Astrocyte (in vitro differentiated cells and primary cell): ENCODE results near the gene GAS2L1. TPM values are rescaled to one million over a fixed set of nuclear protein-coding genes. Genes with fewer than 3 reads are reported as not detected.

Source experiments
- DNase-seq: peaks from one replicate; pipeline ENCODE4 v3.0.0-alpha.2; 2010; ENCODE audit warnings: low read depth
- FAIRE-seq: peaks from 2 replicates; lab custom pipeline; 2011; peaks lifted over from hg19 to GRCh38; lab: Jason Lieb, UNC
- H2AFZ ChIP-seq: 2 replicates; pipeline ENCODE4 v1.6.0; 2012; ENCODE audit warnings: low read depth, low read length, inconsistent platforms
- H3K27ac ChIP-seq: 2 replicates; pipeline ENCODE4 v1.5.1; 2011; ENCODE audit warnings: low read depth, low read length, inconsistent platforms
- H3K27me3 ChIP-seq: 2 replicates; pipeline ENCODE4 v1.6.0; 2011; ENCODE audit warnings: low read length, inconsistent platforms; ENCODE audit not compliant: insufficient read depth
- H3K36me3 ChIP-seq: 2 replicates; pipeline ENCODE4 v1.5.1; 2011; ENCODE audit warnings: low read length, inconsistent platforms; ENCODE audit not compliant: insufficient read depth
- H3K4me1 ChIP-seq: 2 replicates; pipeline ENCODE4 v1.5.1; 2011; ENCODE audit warnings: low read length, inconsistent platforms; ENCODE audit not compliant: insufficient read depth
- H3K4me2 ChIP-seq: 2 replicates; pipeline ENCODE4 v1.6.0; 2012; ENCODE audit warnings: low read length, inconsistent platforms
- H3K4me3 ChIP-seq: 2 replicates; pipeline ENCODE4 v1.5.1; 2011; ENCODE audit warnings: low read depth, mild to moderate bottlenecking, low read length, inconsistent platforms; ENCODE audit not compliant: insufficient read depth
- H3K79me2 ChIP-seq: 2 replicates; pipeline ENCODE4 v1.6.0; 2012; ENCODE audit warnings: mild to moderate bottlenecking, low read length, inconsistent platforms; ENCODE audit not compliant: insufficient read depth
- H3K9ac ChIP-seq: 2 replicates; pipeline ENCODE4 v1.6.0; 2012; ENCODE audit warnings: mild to moderate bottlenecking, low read length, inconsistent platforms
- H3K9me3 ChIP-seq: 2 replicates; pipeline ENCODE4 v1.5.1; 2012; ENCODE audit warnings: low read depth, mild to moderate bottlenecking, low read length, inconsistent platforms; ENCODE audit not compliant: insufficient read depth
- H4K20me1 ChIP-seq: 2 replicates; pipeline ENCODE4 v1.6.0; 2012; ENCODE audit warnings: low read length, inconsistent platforms; ENCODE audit not compliant: insufficient read depth
- H3K27ac Mint-ChIP-seq: one replicate; pipeline ENCODE4 v1.8.0; 2021; ENCODE audit warnings: mild to moderate bottlenecking, mixed read lengths; ENCODE audit not compliant: unreplicated experiment
- H3K27me3 Mint-ChIP-seq: one replicate; pipeline ENCODE4 v1.8.0; 2021; ENCODE audit warnings: low read depth, mixed read lengths; ENCODE audit not compliant: unreplicated experiment
- H3K36me3 Mint-ChIP-seq: one replicate; pipeline ENCODE4 v1.8.0; 2021; ENCODE audit warnings: low read depth, mixed read lengths; ENCODE audit not compliant: unreplicated experiment
- H3K4me1 Mint-ChIP-seq: one replicate; pipeline ENCODE4 v1.8.0; 2021; ENCODE audit warnings: low read depth, mixed read lengths; ENCODE audit not compliant: unreplicated experiment
- H3K4me3 Mint-ChIP-seq: one replicate; pipeline ENCODE4 v1.8.0; 2021; ENCODE audit warnings: mild to moderate bottlenecking, moderate library complexity, mixed read lengths; ENCODE audit not compliant: unreplicated experiment
- H3K9me3 Mint-ChIP-seq: one replicate; pipeline ENCODE4 v1.8.0; 2021; ENCODE audit warnings: mild to moderate bottlenecking, mixed read lengths; ENCODE audit not compliant: unreplicated experiment
- CTCF ChIP-seq: IDR thresholded peaks from 2 replicates; pipeline ENCODE4 v1.5.1; 2011; ENCODE audit warnings: low read depth, mild to moderate bottlenecking, inconsistent platforms, low read length, moderate library complexity; ENCODE audit not compliant: insufficient read depth
- EZH2 ChIP-seq: IDR thresholded peaks from 2 replicates; pipeline ENCODE4 v1.6.1; 2012; ENCODE audit warnings: mild to moderate bottlenecking, low read length, inconsistent platforms; ENCODE audit not compliant: insufficient read depth
- total RNA-seq: library from RNA; stranded (reverse); gene quantifications from 2 replicates; pipeline ENCODE4 v1.2.1, GENCODE V29; 2021

Gene GAS2L1
- total RNA-seq, 1 donor from 2014 or later: 24.3 TPM

GRCh38 chr22:29267462-29267857, 39.0 kb upstream of the GAS2L1 start:
- H3K4me1 ChIP-seq: peaks cover 38% of the 10 kb centered on the region
- no peaks in the 10 kb centered on the region for H3K9me3 ChIP-seq
- FAIRE-seq (no peak), DNase-seq (no peak)
- Mint-ChIP-seq H3K27ac (peak overlapping the region; percentile 99), H3K9me3 (no peaks in the 10 kb centered on the region), H3K4me3 (peak overlapping the region; percentile 95), H3K27me3 (no peaks in the 10 kb centered on the region), H3K4me1 (peaks cover 30% of the 10 kb centered on the region), H3K36me3 (peaks cover 8% of the 10 kb centered on the region)
- peak overlapping the region; percentile 99 for H2AFZ ChIP-seq
- peak overlapping the region; percentile 100 for H3K9ac ChIP-seq
- peaks cover 68% of the 10 kb centered on the region for H3K79me2 ChIP-seq
- H3K36me3 ChIP-seq: peaks cover 17% of the 10 kb centered on the region
- H3K4me2 ChIP-seq: peak overlapping the region; percentile 89
- TF ChIP-seq EZH2 (no peak), CTCF (no peak)
- H3K4me3 ChIP-seq: peak overlapping the region; percentile 98
- peak overlapping the region; percentile 100 for H3K27ac ChIP-seq
- peaks cover 40% of the 10 kb centered on the region for H4K20me1 ChIP-seq
- no peaks in the 10 kb centered on the region for H3K27me3 ChIP-seq

- peaks cover 74% of the 10 kb centered on the region for H3K79me2 ChIP-seq
- peak; percentile 96 for DNase-seq
- TF ChIP-seq EZH2 (no peak), CTCF (no peak)
- H3K36me3 ChIP-seq: peaks cover 22% of the 10 kb centered on the region
- H3K27me3 Mint-ChIP-seq: no peaks in the 10 kb centered on the region
- H3K9me3 ChIP-seq: no peaks in the 10 kb centered on the region
- H3K4me2 ChIP-seq: peak within 1 kb of the TSS; percentile 89
- H2AFZ ChIP-seq: peak within 1 kb of the TSS; percentile 99
- peak within 1 kb of the TSS; percentile 100 for H3K9ac ChIP-seq
- H3K9me3 Mint-ChIP-seq: no peaks in the 10 kb centered on the region
- H3K4me1 ChIP-seq: peaks cover 38% of the 10 kb centered on the region
- H3K4me1 Mint-ChIP-seq: peaks cover 35% of the 10 kb centered on the region
- peak within 1 kb of the TSS; percentile 100 for H3K27ac ChIP-seq
- peak within 1 kb of the TSS; percentile 98 for H3K4me3 ChIP-seq
- H3K27me3 ChIP-seq: no peaks in the 10 kb centered on the region
- H3K36me3 Mint-ChIP-seq: peaks cover 8% of the 10 kb centered on the region
- peaks cover 45% of the 10 kb centered on the region for H4K20me1 ChIP-seq
- FAIRE-seq: no peak
- H3K4me3 Mint-ChIP-seq: peak within 1 kb of the TSS; percentile 95
- peak within 1 kb of the TSS; percentile 99 for H3K27ac Mint-ChIP-seq
Measured at GRCh38 chr22:29267858-29268510, 38.5 kb upstream of the GAS2L1 start, which contains the start of the genes EWSR1 and RHBDD3. Gene EWSR1 (plus strand): TSS chr22:29268268. CDS start chr22:29268337, 69 bp downstream. Gene RHBDD3 (minus strand): TSS chr22:29267981. CDS start chr22:29265626, 2,355 bp downstream.
